Erythroblast (primary cell): ENCODE measurements around the gene NLRP5.

Experiments used
- GATA1 ChIP-seq: IDR thresholded peaks from 2 replicates; pipeline ENCODE4 v1.6.1; 2011; ENCODE audit warnings: low read depth, mild to moderate bottlenecking, control low read depth, low read length, moderate library complexity
- POLR2A ChIP-seq: IDR thresholded peaks from 2 replicates; pipeline ENCODE4 v1.6.1; 2011; ENCODE audit warnings: mild to moderate bottlenecking, low read length

- TF ChIP-seq GATA1 (no peak), POLR2A (no peak)
These were observed 94.3 kb downstream of the NLRP5 start for GRCh38 chr19:56080669-56081401.
